Thymus (tissue), 14 donors: Measurements from ENCODE around the gene MYH15. TPM values are rescaled to one million over a fixed set of nuclear protein-coding genes. Genes with fewer than 3 reads are reported as not detected.

Source experiments
- DNase-seq, 9 donors: peaks; one replicate each; pipeline ENCODE4 v3.0.0-alpha.2; 2013; ENCODE audit warnings: low spot score in 9 of 9, low read depth in 6 of 9, missing footprints in 1 of 9
- H3K27ac ChIP-seq, 2 donors: one replicate each; pipeline ENCODE4 v1.5.1; 2013; ENCODE audit warnings: control low read depth in 1 of 2, low read depth in 1 of 2, low read length in 1 of 2, mild to moderate bottlenecking in 1 of 2, moderate library complexity in 1 of 2
- H3K27me3 ChIP-seq, 2 donors: one replicate each; pipeline ENCODE4 v1.5.1; 2013; ENCODE audit warnings: low read length in 1 of 2; ENCODE audit not compliant: control insufficient read depth in 2 of 2, insufficient read depth in 1 of 2
- H3K36me3 ChIP-seq, 2 donors: one replicate each; pipeline ENCODE4 v1.5.1; 2013; ENCODE audit warnings: low read length in 1 of 2, mild to moderate bottlenecking in 1 of 2, moderate library complexity in 1 of 2; ENCODE audit not compliant: control insufficient read depth in 2 of 2, insufficient read depth in 2 of 2
- H3K4me1 ChIP-seq, 2 donors: one replicate each; pipeline ENCODE4 v1.5.1; 2013; ENCODE audit warnings: low read length in 2 of 2; ENCODE audit not compliant: control insufficient read depth in 2 of 2, insufficient read depth in 2 of 2
- H3K4me3 ChIP-seq, 2 donors: one replicate each; pipeline ENCODE4 v1.5.1; 2013; ENCODE audit warnings: low read length in 2 of 2, control low read depth in 1 of 2, mild to moderate bottlenecking in 1 of 2
- H3K9me3 ChIP-seq, 2 donors: one replicate each; pipeline ENCODE4 v1.5.1; 2013; ENCODE audit warnings: low read length in 1 of 2, mild to moderate bottlenecking in 1 of 2; ENCODE audit not compliant: control insufficient read depth in 2 of 2, insufficient read depth in 1 of 2
- WGBS: extraction: QIAGEN DNeasy Blood & Tissue Kit; methylation state at CpG from one replicate; pipeline ENCODE4 v1.1.7; 2013; 5-methylcytosine and 5-hydroxymethylcytosine counted together
- long read RNA-seq, 10 donors: transcript quantifications; one replicate each; lab custom pipeline, GENCODE V29; 2026
- polyA plus RNA-seq: library from polyadenylated mRNA; stranded (reverse); fragments of 200-250 nt; gene quantifications from one replicate; pipeline ENCODE4 v1.2.3, GENCODE V29; 2013
- total RNA-seq: library from RNA; stranded (reverse); fragments of 120-200 nt; gene quantifications from one replicate; pipeline ENCODE4 v1.2.4, GENCODE V29; 2013
- donor health status: healthy.

The MYH15 gene
- total RNA-seq (0.19 TPM), polyA plus RNA-seq (0.16 TPM)
- long read RNA-seq, donor 1, result 0 reads
- long read RNA-seq, donor 2, result 0 reads
- long read RNA-seq, donor 3, result 0 reads
- long read RNA-seq, donor 4, result 0 reads
- long read RNA-seq, donor 5, result 0 reads
- long read RNA-seq, donor 6, result 0 reads
- long read RNA-seq, donor 7, result 0 reads
- long read RNA-seq, donor 8, result 0 reads
- long read RNA-seq, donor 9, result 0 reads
- long read RNA-seq, donor 10, result 0 reads

GRCh38 chr3:108510496-108510895, at the start of gene MYH15:
TSS of gene MYH15 (minus strand) at chr3:108510596. CDS start at chr3:108510530, 66 bp downstream.
- WGBS, result 95% methylated on average over 3 of the region's 3 CpGs
- Histone ChIP-seq H3K9me3 (no peaks in the 10 kb centered on the region), H3K4me3 (no peak within 1 kb of the TSS), H3K36me3 (no peaks in the 10 kb centered on the region), H3K4me1 (peaks cover 0 to 5% of the 10 kb centered on the region in 2 donors), H3K27me3 (no peaks in the 10 kb centered on the region), H3K27ac (no peak within 1 kb of the TSS)
- no peak for DNase-seq

- WGBS, result 97% methylated on average over 2 of the region's 2 CpGs
These were observed 45.7 kb upstream of the MYH15 start for GRCh38 chr3:108555966-108556581.

GRCh38 chr3:108554913-108555571, 44.6 kb upstream of the MYH15 start:
- no peak overlapping the region for H3K4me3 ChIP-seq
- no peaks in the 10 kb centered on the region for H3K27me3 ChIP-seq
- no peak for DNase-seq
- no peak overlapping the region for H3K27ac ChIP-seq
- no peaks in the 10 kb centered on the region for H3K4me1 ChIP-seq
- H3K9me3 ChIP-seq, result no peaks in the 10 kb centered on the region
- 96% methylated on average over 3 of the region's 3 CpGs for WGBS
- peaks cover 12 to 58% of the 10 kb centered on the region in 2 donors for H3K36me3 ChIP-seq

More at GRCh38 chr3:108555966-108556581, 45.7 kb upstream of the MYH15 start:
- no peak overlapping the region for H3K4me3 ChIP-seq
- peaks cover 12 to 58% of the 10 kb centered on the region in 2 donors for H3K36me3 ChIP-seq
- no peaks in the 10 kb centered on the region for H3K9me3 ChIP-seq
- H3K27ac ChIP-seq, result no peak overlapping the region
- no peaks in the 10 kb centered on the region for H3K27me3 ChIP-seq
- H3K4me1 ChIP-seq, result no peaks in the 10 kb centered on the region
- DNase-seq, result no peak

DNA sequence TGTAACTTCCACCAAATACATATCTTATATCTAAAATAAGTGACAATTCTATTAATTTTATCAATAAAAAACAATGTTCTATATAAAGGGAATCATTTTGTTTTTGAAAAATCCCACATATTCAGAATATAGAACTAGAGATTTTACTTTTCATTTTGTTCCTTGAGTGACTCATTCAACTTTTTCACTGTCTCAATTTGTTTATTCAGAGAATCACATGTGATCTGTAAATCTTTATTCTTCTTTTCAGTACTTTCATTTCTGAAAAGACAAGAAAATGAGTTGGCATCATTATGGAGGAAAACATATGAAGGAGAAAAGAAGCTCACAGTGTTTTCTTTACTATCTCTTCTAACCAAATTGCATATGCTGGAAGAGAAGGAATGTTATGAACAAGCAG, 43.8 kb upstream of the MYH15 start:
- H3K36me3 ChIP-seq, result peaks cover 12 to 57% of the 10 kb centered on the region in 2 donors
- no peak for DNase-seq
- no peak overlapping the region for H3K4me3 ChIP-seq
- no peak overlapping the region for H3K27ac ChIP-seq
- H3K9me3 ChIP-seq, result no peaks in the 10 kb centered on the region
- no peaks in the 10 kb centered on the region for H3K27me3 ChIP-seq
- no peaks in the 10 kb centered on the region for H3K4me1 ChIP-seq

- 86% methylated on average over 4 of the region's 4 CpGs for WGBS
- Histone ChIP-seq H3K27ac (no peak overlapping the region), H3K4me3 (no peak overlapping the region), H3K4me1 (no peaks in the 10 kb centered on the region), H3K9me3 (no peaks in the 10 kb centered on the region), H3K36me3 (peaks cover 6 to 43% of the 10 kb centered on the region in 2 donors), H3K27me3 (no peaks in the 10 kb centered on the region)
- peak in 8 of 9 donors; percentile 8 to 67 (median 39) for DNase-seq
These were observed 42.1 kb upstream of the MYH15 start for GRCh38 chr3:108552267-108553159.

- peaks cover 0 to 24% of the 10 kb centered on the region in 2 donors for H3K36me3 ChIP-seq
- H3K9me3 ChIP-seq, result no peaks in the 10 kb centered on the region
- no peaks in the 10 kb centered on the region for H3K4me1 ChIP-seq
- no peak overlapping the region for H3K4me3 ChIP-seq
- over 99% methylated on average over 2 of the region's 2 CpGs for WGBS
- no peak for DNase-seq
- no peak overlapping the region for H3K27ac ChIP-seq
- H3K27me3 ChIP-seq, result no peaks in the 10 kb centered on the region
These were observed 38.5 kb upstream of the MYH15 start for GRCh38 chr3:108548886-108549285.

DNA sequence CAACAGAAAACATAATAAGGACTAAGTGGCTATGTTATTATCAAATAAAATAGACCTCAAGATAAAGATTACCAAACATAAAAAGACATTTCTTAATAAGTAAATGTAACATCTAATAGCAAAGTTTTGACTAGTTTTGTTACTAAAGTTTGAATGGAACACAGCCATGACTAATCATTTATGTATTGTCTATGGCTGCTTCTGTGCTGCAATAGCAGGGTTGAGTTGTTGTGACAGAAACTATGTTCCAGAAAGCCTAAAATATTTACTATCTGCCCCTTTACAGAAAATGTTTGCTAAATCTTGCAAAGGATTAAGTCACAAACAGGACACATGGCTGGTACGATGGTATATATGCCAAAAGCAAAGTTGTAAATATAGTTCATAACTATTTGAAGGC, 37.9 kb upstream of the MYH15 start:
- WGBS, result 96% methylated on average over 1 of the region's 1 CpG
- H3K36me3 ChIP-seq, result peaks cover 4 to 28% of the 10 kb centered on the region in 2 donors
- H3K4me3 ChIP-seq, result no peak overlapping the region
- no peaks in the 10 kb centered on the region for H3K9me3 ChIP-seq
- DNase-seq, result no peak
- H3K27me3 ChIP-seq, result no peaks in the 10 kb centered on the region
- H3K4me1 ChIP-seq, result no peaks in the 10 kb centered on the region
- H3K27ac ChIP-seq, result no peak overlapping the region

GRCh38 chr3:108546692-108547091, 36.3 kb upstream of the MYH15 start:
- WGBS, result 87% methylated on average over 3 of the region's 3 CpGs
- no peak overlapping the region for H3K27ac ChIP-seq
- no peak overlapping the region for H3K4me3 ChIP-seq

More at GRCh38 chr3:108546692-108547091, 36.3 kb upstream of the MYH15 start:
- peaks cover 10 to 20% of the 10 kb centered on the region in 2 donors for H3K36me3 ChIP-seq
- no peak for DNase-seq
- no peaks in the 10 kb centered on the region for H3K27me3 ChIP-seq
- no peaks in the 10 kb centered on the region for H3K4me1 ChIP-seq
- H3K9me3 ChIP-seq, result no peaks in the 10 kb centered on the region
